ENCODE measurements around the gene BCAP29.

Gene BCAP29

DNA sequence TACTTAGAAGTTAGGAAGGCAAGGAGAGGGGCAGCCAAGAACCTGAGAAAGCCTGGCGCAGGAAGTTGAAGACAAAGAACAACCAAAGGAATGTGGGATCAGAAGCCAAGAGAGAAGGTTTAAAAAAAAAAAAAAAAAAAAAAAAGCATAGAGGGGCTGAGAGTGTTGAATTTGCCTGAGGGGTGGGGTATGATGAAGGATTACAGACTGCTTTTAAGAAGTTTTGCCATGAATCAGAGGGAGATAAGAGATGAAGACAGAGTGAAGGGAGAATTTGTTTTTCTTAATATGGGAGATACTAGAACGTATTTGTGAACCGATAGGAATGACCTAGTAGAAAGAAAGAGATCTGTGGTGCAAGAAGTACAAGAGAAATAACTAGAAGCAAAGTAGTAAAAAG, 87.3 kb downstream of the BCAP29 start:
- H3K36me3 ChIP-seq (ENCODE audit: control insufficient read depth in 2 of 2, insufficient read depth in 2 of 2, low read length in 2 of 2), result no peaks in the 10 kb centered on the region
- H3K27ac ChIP-seq (ENCODE audit: low read length), result no peak overlapping the region
- peaks cover 0 to 6% of the 10 kb centered on the region in 2 donors for H3K27me3 ChIP-seq (ENCODE audit: control insufficient read depth in 1 of 2, insufficient read depth in 2 of 2, low read length in 2 of 2)
- no peaks in the 10 kb centered on the region for H3K9me3 ChIP-seq (ENCODE audit: control insufficient read depth in 2 of 2, low read length in 2 of 2)
- H3K4me1 ChIP-seq (ENCODE audit: control insufficient read depth, insufficient read depth, low read length), result no peaks in the 10 kb centered on the region
- no peak overlapping the region for H3K4me3 ChIP-seq (ENCODE audit: low read length in 2 of 2)
- H3K9ac ChIP-seq (ENCODE audit: low read length in 2 of 2), result no peak overlapping the region

DNA sequence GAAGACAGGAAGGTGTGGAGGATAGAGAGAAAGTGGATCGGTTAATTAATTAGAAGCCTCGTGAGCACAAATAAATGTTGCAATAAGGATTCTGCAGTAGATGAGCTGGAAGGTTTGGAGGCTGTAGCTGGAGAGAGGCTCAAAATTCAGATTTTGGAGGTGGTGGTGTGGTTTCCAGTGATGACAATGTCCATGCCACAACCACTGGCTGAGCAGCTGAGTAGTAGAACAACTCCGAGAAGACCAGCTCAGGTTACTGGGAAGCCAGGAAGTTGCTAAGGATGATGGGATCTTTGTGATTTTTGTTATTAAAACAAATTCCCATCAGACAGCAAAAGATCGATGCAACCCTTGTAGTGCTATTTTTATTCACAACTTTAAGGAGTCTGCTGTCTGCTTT, 88.2 kb downstream of the BCAP29 start:
- no peak overlapping the region for H3K4me3 ChIP-seq (ENCODE audit: low read length in 2 of 2)
- no peaks in the 10 kb centered on the region for H3K9me3 ChIP-seq (ENCODE audit: control insufficient read depth in 2 of 2, low read length in 2 of 2)
- no peaks in the 10 kb centered on the region for H3K36me3 ChIP-seq (ENCODE audit: control insufficient read depth in 2 of 2, insufficient read depth in 2 of 2, low read length in 2 of 2)
- peaks cover 0 to 4% of the 10 kb centered on the region in 2 donors for H3K27me3 ChIP-seq (ENCODE audit: control insufficient read depth in 1 of 2, insufficient read depth in 2 of 2, low read length in 2 of 2)
- no peak overlapping the region for H3K27ac ChIP-seq (ENCODE audit: low read length)
- H3K4me1 ChIP-seq (ENCODE audit: control insufficient read depth, insufficient read depth, low read length), result no peaks in the 10 kb centered on the region
- H3K9ac ChIP-seq (ENCODE audit: low read length in 2 of 2), result no peak overlapping the region

All from stomach smooth muscle (tissue), 2 donors.